Measurements from ENCODE around the gene CYB5R3. TPM values are rescaled to one million over a fixed set of nuclear protein-coding genes. Genes with fewer than 3 reads are reported as not detected.

CYB5R3 gene
- 100 to 1,000 TPM; 147 to 175 (median 158) TPM for polyA plus RNA-seq (ENCODE audit: insufficient read length in 4 of 4)

DNA sequence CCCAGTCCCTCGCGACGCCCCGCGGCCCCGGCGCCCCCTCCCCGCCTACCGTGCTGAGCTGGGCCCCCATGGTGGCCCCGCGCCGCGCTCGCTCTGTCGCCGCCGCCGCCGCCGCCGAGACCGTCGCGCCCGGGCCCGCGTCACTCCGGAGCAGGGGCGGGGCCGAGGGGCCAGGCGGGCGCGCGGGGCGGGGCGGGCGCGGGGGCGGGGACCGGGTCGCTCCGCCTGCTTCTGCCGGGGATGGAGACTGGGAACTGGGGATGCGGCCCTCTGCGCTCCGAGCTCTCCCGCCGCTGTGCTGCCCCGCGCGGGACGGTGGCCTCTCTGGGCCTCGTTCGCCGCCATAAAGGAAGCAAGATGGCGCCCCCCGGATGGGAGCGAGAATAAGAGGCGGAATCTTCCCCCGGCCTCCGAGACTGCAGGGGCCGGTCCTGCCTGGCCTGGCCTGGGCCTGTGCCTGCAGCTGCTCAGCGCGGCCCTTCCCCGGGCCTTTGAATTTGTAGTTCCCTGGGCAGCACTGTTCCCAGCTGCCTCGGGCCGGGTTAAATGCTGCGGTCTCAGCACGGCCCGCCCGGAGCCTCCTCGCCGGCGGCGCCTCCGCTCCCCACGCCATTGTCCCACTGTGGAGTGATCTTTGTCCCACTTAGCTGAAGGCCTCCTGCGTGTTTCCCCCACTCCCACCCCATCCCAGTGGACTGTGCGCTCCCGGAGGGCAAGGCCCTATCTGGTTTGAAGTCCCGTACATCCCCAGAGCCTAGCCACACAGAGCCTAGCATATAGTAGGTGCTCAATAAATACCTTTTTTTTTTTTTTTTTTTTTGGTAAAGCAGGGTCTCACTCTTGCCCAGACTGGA, at the start of gene CYB5R3:
TSS of gene CYB5R3 (minus strand) at position 147 of the 854 bp plus-strand sequence. CDS start at position 70, 77 bp downstream.
- DNase-seq (ENCODE audit: low read depth in 4 of 4, low spot score in 3 of 4): peak in 2 of 4 donors; percentile 44 to 56

GRCh38 chr22:42697542-42698013, 48.4 kb upstream of the CYB5R3 start:
- DNase-seq (ENCODE audit: low read depth in 4 of 4, low spot score in 3 of 4): no peak

GRCh38 chr22:42696331-42696967, 47.3 kb upstream of the CYB5R3 start:
- no peak for DNase-seq (ENCODE audit: low read depth in 4 of 4, low spot score in 3 of 4)

DNA sequence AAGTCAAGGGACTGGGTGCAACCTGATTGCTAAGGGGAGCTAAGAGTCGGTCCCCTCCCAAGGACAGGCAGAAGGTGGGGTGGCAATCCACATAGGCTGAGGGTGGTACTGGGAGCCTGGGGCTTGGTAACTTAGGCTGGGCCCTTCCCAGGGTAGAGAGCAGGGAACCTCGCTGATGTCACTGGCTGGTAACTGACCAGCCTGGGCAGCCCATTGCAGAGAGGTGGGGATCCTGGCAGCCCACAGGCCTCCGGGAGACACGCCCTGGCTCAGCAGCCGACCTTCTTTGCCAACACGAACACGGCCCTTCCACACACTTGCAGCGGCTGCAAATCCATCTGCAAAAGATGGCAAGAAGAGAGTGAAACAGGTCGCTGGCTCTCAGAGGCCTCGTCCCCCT, 46.1 kb upstream of the CYB5R3 start:
- DNase-seq (ENCODE audit: low read depth in 4 of 4, low spot score in 3 of 4): no peak

GRCh38 chr22:42693763-42694683, 44.8 kb upstream of the CYB5R3 start:
- DNase-seq (ENCODE audit: low read depth in 4 of 4, low spot score in 3 of 4): no peak

- no peak for DNase-seq (ENCODE audit: low read depth in 4 of 4, low spot score in 3 of 4)
Measured at GRCh38 chr22:42693055-42693762, 44.0 kb upstream of the CYB5R3 start.

DNA sequence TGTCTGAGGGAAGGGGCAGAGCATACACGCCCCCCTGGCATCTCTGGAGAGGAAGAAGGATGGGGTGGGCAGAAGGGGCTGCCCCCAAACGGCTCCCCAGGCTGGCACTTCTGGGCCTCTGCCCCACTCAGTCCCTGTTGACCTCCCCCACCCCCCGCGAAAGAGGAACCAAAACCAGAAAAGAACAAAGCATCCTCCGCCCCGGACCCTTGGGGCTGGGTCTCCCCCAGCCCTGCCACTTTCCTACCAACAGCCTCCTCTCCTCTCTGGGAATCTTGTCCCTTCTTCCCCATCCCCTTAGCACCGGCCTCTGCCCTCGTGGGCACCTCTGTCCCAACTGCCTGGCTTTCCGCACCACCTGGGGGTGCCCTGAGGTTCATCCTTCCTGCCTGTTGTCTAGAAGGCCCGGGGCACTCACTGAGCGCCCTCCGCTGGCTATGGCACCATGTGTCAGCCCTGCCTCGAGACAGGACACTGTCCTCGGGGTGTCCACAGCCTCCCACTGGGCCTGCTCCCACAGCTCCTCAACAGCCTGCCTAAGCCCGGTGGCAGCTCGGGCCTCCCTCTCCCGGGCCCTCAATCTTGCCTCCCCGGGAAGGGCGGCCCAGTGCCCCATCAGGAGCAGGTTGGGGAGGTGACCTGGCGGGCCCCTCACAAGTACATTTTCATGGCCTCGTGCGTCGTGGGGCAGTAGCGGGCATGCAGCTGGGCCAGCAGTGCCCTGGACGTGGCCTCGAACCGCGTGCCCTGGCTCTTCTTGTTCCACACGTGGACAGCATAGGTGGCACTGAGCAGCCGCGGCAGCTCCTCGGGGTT, 43.3 kb upstream of the CYB5R3 start:
- no peak for DNase-seq (ENCODE audit: low read depth in 4 of 4, low spot score in 3 of 4)

DNA sequence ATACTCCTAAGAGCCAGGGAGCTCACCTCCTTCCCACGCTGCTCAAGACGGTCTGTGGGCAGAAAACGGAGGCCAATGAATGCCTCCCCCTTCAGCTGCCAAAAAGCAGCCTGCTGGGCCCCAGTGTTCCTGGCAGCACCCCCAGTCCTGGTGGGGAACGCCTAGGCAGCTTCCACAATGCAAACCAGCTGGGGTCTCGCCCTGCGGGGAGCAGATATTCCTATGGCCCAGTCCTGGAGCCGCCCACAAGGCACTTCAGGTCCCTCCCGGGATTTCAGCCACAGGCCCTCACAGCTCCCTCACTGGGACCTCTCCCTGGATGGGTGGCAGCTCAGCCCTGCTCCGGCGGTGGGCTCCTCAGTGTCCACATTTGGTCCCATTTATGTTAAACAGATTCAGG, 42.2 kb upstream of the CYB5R3 start:
- DNase-seq (ENCODE audit: low read depth in 4 of 4, low spot score in 3 of 4): no peak

DNA sequence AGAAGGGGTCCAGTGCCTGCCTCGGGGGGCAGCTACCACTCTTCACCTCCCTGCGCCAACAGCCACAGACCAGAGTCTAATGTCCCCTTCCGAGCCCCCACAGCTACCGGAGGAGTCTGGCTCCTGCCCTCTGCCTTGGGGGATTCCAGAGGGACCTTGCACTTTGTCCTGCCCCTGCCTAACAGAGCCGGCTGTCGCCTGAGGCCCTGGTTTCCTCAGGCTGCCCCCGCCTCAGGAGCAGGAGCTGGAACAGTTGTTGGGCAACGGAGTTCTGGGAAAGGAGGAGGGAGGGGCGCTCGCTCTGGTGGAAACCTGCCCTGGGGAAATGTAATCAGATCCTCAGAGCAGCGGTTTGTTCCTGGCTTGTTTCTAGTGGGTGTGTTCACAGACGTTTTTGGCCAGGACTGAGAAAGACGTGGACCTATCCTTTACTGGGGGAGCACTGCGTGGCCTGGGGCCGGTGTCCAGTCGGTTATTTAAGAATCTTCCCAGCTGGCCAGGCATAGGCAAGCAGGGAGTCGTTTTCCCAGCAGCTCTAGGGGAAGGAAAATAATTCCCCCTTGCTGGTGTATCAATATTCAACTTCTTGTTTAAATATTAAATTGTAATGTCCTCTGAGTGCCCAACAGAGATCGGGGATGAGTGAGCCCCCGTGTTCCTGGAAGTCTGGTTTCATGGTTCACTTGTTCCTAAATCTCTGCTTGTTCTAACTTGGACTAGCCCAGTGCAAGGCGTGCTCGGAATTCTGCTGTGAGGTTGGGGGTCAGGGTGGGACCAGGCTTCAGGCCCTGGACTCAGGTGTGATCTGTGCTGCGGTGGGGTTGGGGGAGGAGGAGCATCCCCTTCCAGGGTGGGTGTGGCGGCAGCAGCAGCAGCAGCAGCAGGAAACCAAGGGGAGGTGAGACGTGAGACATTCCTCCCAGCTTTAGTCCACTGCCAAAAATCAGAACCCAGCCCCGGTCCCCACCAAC, 39.3 kb upstream of the CYB5R3 start:
- peak; percentile 70 to 93 (median 87) for DNase-seq (ENCODE audit: low read depth in 4 of 4, low spot score in 3 of 4)

- no peak for DNase-seq (ENCODE audit: low read depth in 4 of 4, low spot score in 3 of 4)
Measured at GRCh38 chr22:42686756-42687491, 37.7 kb upstream of the CYB5R3 start.

DNA sequence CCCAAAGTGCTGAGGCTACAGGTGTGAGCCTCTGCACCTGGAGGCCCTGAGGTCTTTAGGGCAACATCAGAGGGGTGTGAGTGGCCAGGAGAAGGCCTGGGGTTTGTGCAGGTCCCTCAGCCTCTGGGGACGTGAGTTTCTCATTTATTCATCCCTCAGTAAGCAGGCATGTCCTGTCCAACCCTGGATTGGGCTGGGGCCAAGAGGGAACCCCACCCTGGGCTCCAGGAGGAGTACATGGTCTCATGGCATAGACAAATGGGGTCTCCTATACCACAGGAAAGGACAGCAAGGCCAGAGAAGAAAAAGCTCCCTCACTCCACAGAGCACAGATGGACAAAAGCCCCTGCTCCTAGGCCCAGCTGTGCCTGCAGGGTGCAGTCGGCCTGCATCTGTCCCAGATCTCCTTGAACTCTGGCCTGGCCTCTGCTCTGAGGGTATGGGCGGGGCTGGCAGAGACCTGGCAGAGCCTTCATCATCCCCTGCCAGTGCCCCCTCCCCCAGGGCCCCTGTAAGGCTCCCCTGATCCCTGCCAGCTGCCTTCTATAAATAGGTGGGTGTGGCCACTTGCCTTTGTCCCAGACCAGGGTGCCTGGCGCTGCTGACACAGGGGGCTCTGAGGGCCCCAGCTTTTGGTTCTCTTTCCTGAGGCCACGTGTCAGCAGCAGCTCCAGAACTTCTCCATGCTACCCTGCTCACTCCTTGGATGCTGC, 36.9 kb upstream of the CYB5R3 start:
- no peak for DNase-seq (ENCODE audit: low read depth in 4 of 4, low spot score in 3 of 4)

DNA sequence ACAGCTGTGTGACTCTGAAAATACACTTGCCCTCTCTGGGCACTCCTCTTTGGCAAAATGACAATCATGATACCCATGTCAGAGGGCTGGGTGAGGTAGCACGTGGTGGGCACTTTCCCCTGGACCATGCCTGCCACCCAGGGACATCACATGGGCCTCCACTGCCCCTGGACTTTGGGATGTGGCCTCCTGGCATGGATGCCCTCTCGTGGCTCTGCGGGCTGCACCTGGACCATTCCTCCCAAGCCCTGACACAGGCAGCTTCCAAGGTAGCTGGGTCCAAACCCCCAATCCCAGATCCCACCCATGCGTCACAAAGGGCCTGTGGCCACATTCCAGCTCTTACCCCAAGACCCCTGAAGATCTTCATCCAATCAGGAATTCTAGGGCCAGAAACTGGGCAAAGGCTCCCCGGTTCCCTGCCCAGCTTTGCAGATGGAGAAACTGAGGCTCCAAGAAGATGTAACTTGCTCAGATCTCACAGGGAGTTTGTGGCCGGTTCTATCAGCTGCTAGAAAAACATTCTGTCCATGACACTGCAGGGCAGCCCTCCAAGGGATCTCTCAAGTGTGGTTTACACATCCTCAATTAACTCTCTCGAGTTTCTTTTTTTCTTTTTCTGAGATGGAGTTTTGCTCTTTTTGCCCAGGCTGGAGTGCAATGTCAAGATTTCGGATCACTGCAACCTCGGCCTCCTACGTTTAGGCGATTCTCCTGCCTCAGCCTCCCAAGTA, 35.4 kb upstream of the CYB5R3 start:
- DNase-seq (ENCODE audit: low read depth in 4 of 4, low spot score in 3 of 4): no peak

- DNase-seq (ENCODE audit: low read depth in 4 of 4, low spot score in 3 of 4): no peak
Measured at GRCh38 chr22:42683578-42684283, 34.5 kb upstream of the CYB5R3 start.

GRCh38 chr22:42682113-42682851, 33.1 kb upstream of the CYB5R3 start:
- DNase-seq (ENCODE audit: low read depth in 4 of 4, low spot score in 3 of 4): no peak

GRCh38 chr22:42680648-42681047, 31.5 kb upstream of the CYB5R3 start:
- DNase-seq (ENCODE audit: low read depth in 4 of 4, low spot score in 3 of 4): no peak
